ENCODE data around the gene GABARAP.

The GABARAP gene

GRCh38 chr17:7237761-7238419, 4.4 kb downstream of the GABARAP start (continued):
- TF ChIP-seq ZNF692 (tag by site-specific recombination; IDR thresholded peaks at IDR 0.05): 0 out of 2 replicates have a peak, but pooled peaks have one; percentile 20
- TF ChIP-seq ZIC2 (tag by site-specific recombination; IDR thresholded peaks at IDR 0.05): peak; percentile 28; the same call in 1 of the 2 replicates
- peak; percentile 34; the same call in 1 of the 2 replicates for TF ChIP-seq ZNF76 (tag by site-specific recombination; IDR thresholded peaks at IDR 0.05; ENCODE audit: borderline replicate concordance, low read depth)
- TF ChIP-seq PATZ1 (tag by site-specific recombination; IDR thresholded peaks at IDR 0.05): peak; percentile 85
- TF ChIP-seq ZNF768 (tag by site-specific recombination; IDR thresholded peaks at IDR 0.05): no peak
- TF ChIP-seq SP3 (tag by site-specific recombination; IDR thresholded peaks at IDR 0.05): peak; percentile 81
- peak; percentile 47; the same call in 1 of the 2 replicates for TF ChIP-seq ZBTB20 (tag by site-specific recombination; IDR thresholded peaks at IDR 0.05)
- peak; percentile 79 for TF ChIP-seq ZBTB10 (tag by site-specific recombination; IDR thresholded peaks at IDR 0.05)
- TF ChIP-seq ZEB2 (tag by site-specific recombination; IDR thresholded peaks at IDR 0.05): peak; percentile 76
- TF ChIP-seq SP7 (tag by site-specific recombination; IDR thresholded peaks at IDR 0.05): peak; percentile 52
- peak; percentile 72 for TF ChIP-seq KLF9 (tag by site-specific recombination; IDR thresholded peaks at IDR 0.05; ENCODE audit: low read depth)
- TF ChIP-seq KLF1 (tag by site-specific recombination; IDR thresholded peaks at IDR 0.05): peak; percentile 89
- peak; percentile 75 for TF ChIP-seq SP2 (tag by site-specific recombination; IDR thresholded peaks at IDR 0.05)
- TF ChIP-seq ZNF335 (tag by site-specific recombination; conservative IDR thresholded peaks at IDR 0.05): no peak
- no peak; the same call in 1 of the 2 replicates for TF ChIP-seq ZBTB7A (tag by site-specific recombination; IDR thresholded peaks at IDR 0.05; ENCODE audit: low read depth)

GRCh38 chr17:7237266-7237760, 4.9 kb downstream of the GABARAP start:
- TF ChIP-seq PRDM10 (tag by site-specific recombination; IDR thresholded peaks at IDR 0.05): peak; percentile 98
- TF ChIP-seq ZBTB48 (tag by site-specific recombination; IDR thresholded peaks at IDR 0.05): 0 out of 2 replicates have a peak, but pooled peaks have one; percentile 41
- TF ChIP-seq ZEB2 (tag by site-specific recombination; IDR thresholded peaks at IDR 0.05): no peak
- TF ChIP-seq GLIS2 (tag by site-specific recombination; IDR thresholded peaks at IDR 0.05): peak; percentile 84; the same call in 1 of the 2 replicates
- Histone ChIP-seq H3K4me3 (ENCODE audit: low read depth, low read length) (peak overlapping the region; percentile 90), H3K4me1 (ENCODE audit: control insufficient read depth, insufficient read depth, low read length) (peaks cover 10% of the 10 kb centered on the region; the same call in 1 of the 2 replicates), H3K27ac (ENCODE audit: extremely low read depth, low read depth, low read length) (peak overlapping the region; percentile 90), H3K36me3 (ENCODE audit: control insufficient read depth in 2 of 2, insufficient read depth in 1 of 2, low read length in 2 of 2) (peaks cover 18 to 46% of the 10 kb centered on the region in 2 experiments), H3K9me3 (ENCODE audit: control insufficient read depth, insufficient read depth, low read depth, low read length) (no peaks in the 10 kb centered on the region)
- ChIA-PET POLR2A (interaction anchor here (0.6 to 14.2 kb wide), 7 partner anchors 13 to 466 kb away, joined by 4 to 284 read pairs (median 7); partner anchors contain the start of genes ACADVL, DLG4, NEURL4 and POLR2A), CTCF (interaction anchor here (0.7 to 3.0 kb wide), 3 partner anchors 17 to 1098 kb away, joined by 3 to 12 read pairs (median 6); partner anchors contain the start of genes ACADVL and DLG4)
